H9 (cell line): ENCODE measurements around the gene CCNF. TPM values are rescaled to one million over a fixed set of nuclear protein-coding genes. Genes with fewer than 3 reads are reported as not detected.
A peak's percentile ranks its signal among the peaks of the same experiment; 100 is the strongest.

ENCODE experiments used
- DNase-seq: peaks from one replicate; pipeline ENCODE4 v3.0.0-alpha.2; 2017
- H2AFZ ChIP-seq: one replicate; pipeline ENCODE4 v1.6.1; 2013; ENCODE audit warnings: mild to moderate bottlenecking, low read length, control low read depth, moderate library complexity
- H2AK5ac ChIP-seq: 2 replicates; pipeline ENCODE4 v1.6.1; 2013; ENCODE audit warnings: low read length, control low read depth, mixed read lengths; ENCODE audit not compliant: insufficient read length
- H2BK120ac ChIP-seq: one replicate; pipeline ENCODE4 v1.6.1; 2013; ENCODE audit warnings: low read depth, mild to moderate bottlenecking, low read length, control low read depth, inconsistent platforms; ENCODE audit not compliant: poor library complexity, severe bottlenecking
- H2BK12ac ChIP-seq: 2 replicates; pipeline ENCODE4 v1.6.1; 2013; ENCODE audit warnings: low read length, control low read depth, mixed read lengths, low read depth; ENCODE audit not compliant: insufficient read length
- H2BK15ac ChIP-seq: 2 replicates; pipeline ENCODE4 v1.6.1; 2013; ENCODE audit warnings: low read depth, low read length, control low read depth
- H2BK20ac ChIP-seq: one replicate; pipeline ENCODE4 v1.6.1; 2013; ENCODE audit warnings: low read depth, mild to moderate bottlenecking, low read length, control low read depth, inconsistent platforms; ENCODE audit not compliant: poor library complexity, severe bottlenecking
- H2BK5ac ChIP-seq: 2 replicates; pipeline ENCODE4 v1.6.1; 2013; ENCODE audit warnings: low read length, control low read depth, mixed read lengths; ENCODE audit not compliant: insufficient read length
- H3K14ac ChIP-seq: 2 replicates; pipeline ENCODE4 v1.6.1; 2013; ENCODE audit warnings: low read length, control low read depth; ENCODE audit not compliant: insufficient read depth
- H3K18ac ChIP-seq: 2 replicates; pipeline ENCODE4 v1.6.1; 2013; ENCODE audit warnings: low read depth, mild to moderate bottlenecking, mixed read lengths, low read length, control low read depth; ENCODE audit not compliant: insufficient read length
- H3K23ac ChIP-seq: 2 replicates; pipeline ENCODE4 v1.6.1; 2013; ENCODE audit warnings: low read length, control low read depth, mixed read lengths, low read depth; ENCODE audit not compliant: insufficient read length
- H3K23me2 ChIP-seq: 2 replicates; pipeline ENCODE4 v1.6.1; 2013; ENCODE audit warnings: low read depth, mild to moderate bottlenecking, mixed read lengths, low read length, control low read depth; ENCODE audit not compliant: insufficient read length, poor library complexity, severe bottlenecking
- H3K27ac ChIP-seq: 2 replicates; pipeline ENCODE4 v1.5.1; 2013; ENCODE audit warnings: low read length, control low read depth, mixed read lengths, low read depth; ENCODE audit not compliant: insufficient read length
- H3K27me3 ChIP-seq: 2 replicates; pipeline ENCODE4 v1.6.1; 2013; ENCODE audit warnings: low read length, control low read depth, inconsistent platforms; ENCODE audit not compliant: insufficient read depth
- H3K4ac ChIP-seq: 2 replicates; pipeline ENCODE4 v1.6.1; 2013; ENCODE audit warnings: low read depth, mild to moderate bottlenecking, control low read depth, inconsistent platforms, low read length, moderate library complexity
- H3K4me1 ChIP-seq: 2 replicates; pipeline ENCODE4 v1.6.1; 2013; ENCODE audit warnings: low read length, control low read depth, inconsistent platforms; ENCODE audit not compliant: insufficient read depth
- H3K4me2 ChIP-seq: 2 replicates; pipeline ENCODE4 v1.6.1; 2013; ENCODE audit warnings: low read length, control low read depth, mixed read lengths; ENCODE audit not compliant: insufficient read length, insufficient read depth
- H3K56ac ChIP-seq: 2 replicates; pipeline ENCODE4 v1.6.1; 2013; ENCODE audit warnings: low read depth, mild to moderate bottlenecking, mixed read lengths, low read length, control low read depth; ENCODE audit not compliant: insufficient read length
- H3K79me1 ChIP-seq: 2 replicates; pipeline ENCODE4 v1.6.1; 2013; ENCODE audit warnings: low read depth, mild to moderate bottlenecking, moderate library complexity, low read length, control low read depth, inconsistent platforms; ENCODE audit not compliant: insufficient read depth, poor library complexity, severe bottlenecking
- H3K79me2 ChIP-seq: 2 replicates; pipeline ENCODE4 v1.6.1; 2013; ENCODE audit warnings: low read length, control low read depth, inconsistent platforms; ENCODE audit not compliant: insufficient read depth
- H3K9ac ChIP-seq: 2 replicates; pipeline ENCODE4 v1.6.1; 2013; ENCODE audit warnings: low read length, control low read depth, mixed read lengths; ENCODE audit not compliant: insufficient read length; ENCODE audit errors: extremely low read depth
- H3K9me3 ChIP-seq: one replicate; pipeline ENCODE4 v1.6.1; 2013; ENCODE audit warnings: low read depth, low read length, inconsistent platforms; ENCODE audit not compliant: control insufficient read depth
- H3T11ph ChIP-seq: one replicate; pipeline ENCODE4 v1.6.1; 2013; ENCODE audit warnings: mild to moderate bottlenecking, low read length, control low read depth, inconsistent platforms
- H4K20me1 ChIP-seq: one replicate; pipeline ENCODE4 v1.6.1; 2013; ENCODE audit not compliant: control insufficient read depth, insufficient read length, insufficient read depth
- H4K5ac ChIP-seq: 2 replicates; pipeline ENCODE4 v1.6.1; 2013; ENCODE audit warnings: low read depth, mild to moderate bottlenecking, mixed read lengths, low read length, control low read depth; ENCODE audit not compliant: insufficient read length
- H4K8ac ChIP-seq: replicated peaks from 2 replicates; pipeline ENCODE4 v1.6.1; 2013; ENCODE audit warnings: low read length, control low read depth, mixed read lengths, low read depth; ENCODE audit not compliant: insufficient read length
- H4K91ac ChIP-seq: 2 replicates; pipeline ENCODE4 v1.6.1; 2013; ENCODE audit warnings: low read depth, mild to moderate bottlenecking, moderate library complexity, mixed read lengths, low read length, control low read depth; ENCODE audit not compliant: insufficient read length
- H3K27ac Mint-ChIP-seq, 3 experiments: 2 replicates in 2 of 3; 3 replicates in 1 of 3; pipeline ENCODE4 v1.8.0; 2020 to 2021; ENCODE audit warnings: mixed read lengths in 3 of 3, mild to moderate bottlenecking in 1 of 3, moderate library complexity in 1 of 3
- H3K27me3 Mint-ChIP-seq: 2 replicates; pipeline ENCODE4 v1.8.0; 2021; ENCODE audit warnings: low read depth, mild to moderate bottlenecking, moderate library complexity, mixed read lengths
- H3K36me3 Mint-ChIP-seq, 3 experiments: 2 replicates in 2 of 3; 3 replicates in 1 of 3; pipeline ENCODE4 v1.8.0; 2020 to 2021; ENCODE audit warnings: low read depth in 3 of 3, mixed read lengths in 3 of 3; ENCODE audit not compliant: insufficient read depth in 1 of 3
- H3K4me1 Mint-ChIP-seq, 2 experiments: 2 replicates each; pipeline ENCODE4 v1.8.0; 2020; ENCODE audit warnings: mixed read lengths in 2 of 2
- H3K4me3 Mint-ChIP-seq, 2 experiments: 2 replicates in 1 of 2; 3 replicates in 1 of 2; pipeline ENCODE4 v1.8.0; 2020 to 2021; ENCODE audit warnings: mild to moderate bottlenecking in 2 of 2, mixed read lengths in 2 of 2, moderate library complexity in 1 of 2
- H3K9me3 Mint-ChIP-seq, 2 experiments: 2 replicates in 1 of 2; 3 replicates in 1 of 2; pipeline ENCODE4 v1.8.0; 2020; ENCODE audit warnings: mild to moderate bottlenecking in 2 of 2, mixed read lengths in 2 of 2, moderate library complexity in 1 of 2
- CTCF ChIP-seq: fragments of 200-600 bp; sonication (generic); conservative IDR thresholded peaks from 3 replicates; pipeline ENCODE4 v1.8.0; 2021; ENCODE audit warnings: antibody characterized with exemption, mild to moderate bottlenecking
- WGBS: extraction: QIAGEN DNeasy Blood & Tissue Kit; methylation state at CpG from one replicate; pipeline ENCODE4 v1.1.7; 2013; ENCODE audit warnings: missing lambda C conversion rate, low lambda C conversion rate, mixed read lengths; ENCODE audit not compliant: insufficient read length; ENCODE audit errors: extremely low coverage; 5-methylcytosine and 5-hydroxymethylcytosine counted together
- total RNA-seq: library from RNA; stranded (reverse); gene quantifications from 2 replicates; pipeline ENCODE4 v1.2.1, GENCODE V29; 2021

CCNF gene
- total RNA-seq, 1 experiment from 2014 or later, result 61.6 TPM

DNA sequence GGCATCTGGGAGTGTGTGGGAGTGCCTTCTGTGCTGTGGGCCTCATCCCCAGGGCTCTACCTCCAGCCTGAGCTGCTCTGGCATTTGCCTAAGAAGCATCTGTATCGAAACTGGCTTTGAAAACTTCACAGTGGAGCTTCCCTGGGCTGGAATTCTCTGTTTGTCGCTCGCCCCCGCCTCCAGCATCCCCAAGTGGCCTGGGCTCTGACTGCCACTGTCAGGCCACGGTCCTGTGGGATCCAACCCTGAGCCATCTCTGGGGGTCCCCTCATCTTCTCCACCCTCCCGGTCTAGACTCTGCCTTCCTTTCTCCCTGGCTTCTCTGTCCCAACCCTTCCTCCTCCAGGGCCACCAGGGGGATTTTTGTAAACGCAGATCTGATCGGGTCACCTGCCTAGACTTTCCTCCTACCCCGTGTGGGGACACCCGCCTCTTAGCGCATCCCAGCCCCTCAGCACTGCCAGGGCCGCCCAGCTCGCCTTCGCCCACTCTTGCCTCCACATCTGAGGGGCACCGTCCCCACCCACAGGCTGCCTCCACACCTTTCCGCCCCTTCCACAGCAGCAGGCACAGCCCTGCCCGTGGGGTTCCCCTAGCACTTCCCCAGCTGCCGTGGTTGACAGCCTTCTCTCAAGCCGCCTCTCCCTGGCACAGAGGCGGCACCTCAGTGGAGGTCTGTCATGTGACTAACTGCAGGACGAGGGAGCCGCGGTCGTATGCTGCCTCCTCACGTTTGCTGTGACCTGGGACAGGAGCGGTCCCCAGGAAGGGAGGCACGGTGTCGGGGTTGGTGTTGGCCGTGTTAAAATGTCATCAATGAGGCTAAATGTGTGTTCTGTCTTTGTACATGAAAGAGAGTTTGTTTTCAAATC, 57.6 kb downstream of the CCNF start:
- no CpG with 5 or more reads among the region's 29 CpGs for WGBS

More for the DNA sequence above, 57.6 kb downstream of the CCNF start:
- Histone ChIP-seq H3T11ph (no peak overlapping the region), H3K4me2 (no peak overlapping the region), H3K56ac (no peak overlapping the region), H3K23me2 (no peaks in the 10 kb centered on the region), H2BK15ac (no peak overlapping the region), H3K9ac (no peak overlapping the region), H2AFZ (no peak overlapping the region), H3K9me3 (no peaks in the 10 kb centered on the region), H2BK12ac (no peak overlapping the region), H4K5ac (no peak overlapping the region), H3K18ac (no peak overlapping the region), H3K27me3 (no peaks in the 10 kb centered on the region), H4K91ac (no peak overlapping the region), H2AK5ac (no peak overlapping the region), H2BK120ac (no peak overlapping the region), H3K79me1 (no peaks in the 10 kb centered on the region), H3K4ac (no peak overlapping the region), H2BK20ac (no peak overlapping the region), H3K79me2 (no peaks in the 10 kb centered on the region; the same call in 1 of the 2 replicates), H3K14ac (no peak overlapping the region), H4K8ac (no peak overlapping the region), H4K20me1 (peaks cover 2% of the 10 kb centered on the region), H3K4me1 (no peaks in the 10 kb centered on the region), H2BK5ac (no peak overlapping the region), H3K23ac (no peak overlapping the region), H3K27ac (no peak overlapping the region)
- no peaks in the 10 kb centered on the region for H3K9me3 Mint-ChIP-seq
- peaks cover 11 to 15% of the 10 kb centered on the region in 2 experiments for H3K4me1 Mint-ChIP-seq
- H3K27me3 Mint-ChIP-seq, result no peaks in the 10 kb centered on the region
- DNase-seq, result no peak
- H3K27ac Mint-ChIP-seq, result peak overlapping the region; percentile 64 to 80 (median 71); a peak in 6 of 7 replicates
- H3K36me3 Mint-ChIP-seq, result no peaks in the 10 kb centered on the region
- TF ChIP-seq CTCF, result no peak
- no peak overlapping the region for H3K4me3 Mint-ChIP-seq
